GM19452 (cell line): Measurements from ENCODE around the gene SYNE1.
A peak's percentile ranks its signal among the peaks of the same experiment; 100 is the strongest.

ENCODE experiments used
- ATAC-seq: cut with Tn5 transposase; IDR thresholded peaks from one replicate; pipeline ENCODE4 v1.9.1; 2021; ENCODE audit not compliant: unreplicated experiment

SYNE1 gene

DNA sequence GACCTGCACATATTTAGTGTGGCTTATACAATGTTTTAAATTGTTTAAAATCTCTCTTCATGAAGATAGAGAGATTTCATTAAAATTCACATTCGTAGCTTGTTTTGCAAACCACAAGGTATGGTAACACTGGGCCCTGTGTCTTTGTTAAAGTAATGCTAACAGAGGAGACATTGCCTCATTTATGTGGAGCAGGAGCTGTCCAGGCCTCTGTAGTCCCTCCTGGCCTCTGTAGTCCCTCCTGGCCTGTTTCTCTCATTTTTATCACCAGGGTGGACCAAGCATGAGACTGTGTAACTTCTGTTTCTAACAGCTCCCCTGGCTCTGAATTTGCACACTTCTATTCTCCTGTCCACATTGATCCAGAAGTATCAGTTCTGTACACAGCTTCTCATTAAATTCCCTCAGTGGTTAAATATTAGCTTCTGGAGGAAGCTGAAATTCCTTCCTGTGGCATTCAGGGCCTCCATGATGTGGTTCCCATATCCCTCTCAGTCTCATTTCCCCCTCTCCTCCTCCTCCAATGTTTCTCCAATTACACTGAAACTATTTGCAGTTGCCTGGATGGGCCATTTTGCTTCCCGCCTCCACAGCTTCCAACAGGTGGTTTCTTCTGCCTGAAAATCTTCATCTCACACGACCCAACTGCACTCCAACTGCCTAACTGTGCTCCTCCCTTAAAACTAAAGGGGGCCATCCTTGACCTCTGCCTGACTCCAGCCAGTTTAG, 340.4 kb downstream of the SYNE1 start:
- ATAC-seq = no peak

DNA sequence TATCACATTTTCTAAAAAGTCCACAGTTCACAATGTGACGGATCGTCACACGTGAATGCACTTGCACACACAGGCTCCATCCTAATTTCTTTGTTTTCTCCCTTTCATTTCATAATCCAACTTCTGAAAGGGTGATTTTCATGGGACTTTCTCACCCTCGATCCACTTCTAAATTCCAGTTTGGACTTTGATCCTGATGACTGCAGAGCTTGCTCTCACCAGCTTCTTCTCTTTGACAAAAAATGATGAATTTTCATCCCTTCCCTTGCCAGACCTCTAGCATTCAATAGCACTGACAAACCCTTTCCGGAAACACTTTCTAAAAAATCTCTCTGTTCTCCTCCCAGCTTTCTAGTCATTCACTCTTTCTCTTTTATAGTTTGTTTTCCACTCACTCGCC, 341.2 kb downstream of the SYNE1 start:
- ATAC-seq = no peak

DNA sequence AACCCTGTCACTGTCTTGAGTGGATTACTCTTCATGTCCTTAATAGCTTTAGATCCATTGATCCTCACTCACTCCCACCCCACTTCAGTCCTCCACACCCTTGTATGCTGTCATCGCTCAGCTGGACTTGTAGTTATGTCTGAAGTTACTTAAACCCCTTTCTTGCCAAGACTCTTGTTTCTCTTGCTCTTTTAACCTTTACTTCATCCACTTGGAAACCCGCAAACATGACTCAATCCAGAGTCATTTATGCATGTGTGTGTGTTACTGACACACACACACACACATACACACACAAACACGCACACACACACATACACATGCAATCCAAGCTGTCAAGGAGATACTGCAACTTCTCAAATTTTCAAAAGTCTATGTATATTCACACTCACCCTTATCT, 341.8 kb downstream of the SYNE1 start:
- no peak for ATAC-seq

DNA sequence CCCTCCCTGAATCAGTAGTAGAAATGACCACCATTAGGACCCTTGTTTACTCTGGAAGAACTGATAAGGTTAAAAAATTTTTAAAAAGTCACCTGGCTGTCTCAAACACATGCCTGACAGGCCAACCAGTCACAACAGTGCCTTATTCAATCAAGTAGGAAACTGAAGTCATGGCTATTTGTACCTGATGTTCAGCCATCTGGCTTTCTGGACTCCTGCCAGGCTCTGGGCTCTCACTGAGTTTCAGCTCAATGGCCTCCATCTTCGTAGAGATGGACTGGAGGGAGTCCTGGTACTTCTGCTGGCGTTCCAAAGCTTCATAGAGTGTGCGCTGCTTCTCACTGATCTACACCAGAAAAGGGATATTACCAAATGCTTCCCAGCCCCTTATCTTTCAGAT, 343.8 kb downstream of the SYNE1 start:
- no peak for ATAC-seq

DNA sequence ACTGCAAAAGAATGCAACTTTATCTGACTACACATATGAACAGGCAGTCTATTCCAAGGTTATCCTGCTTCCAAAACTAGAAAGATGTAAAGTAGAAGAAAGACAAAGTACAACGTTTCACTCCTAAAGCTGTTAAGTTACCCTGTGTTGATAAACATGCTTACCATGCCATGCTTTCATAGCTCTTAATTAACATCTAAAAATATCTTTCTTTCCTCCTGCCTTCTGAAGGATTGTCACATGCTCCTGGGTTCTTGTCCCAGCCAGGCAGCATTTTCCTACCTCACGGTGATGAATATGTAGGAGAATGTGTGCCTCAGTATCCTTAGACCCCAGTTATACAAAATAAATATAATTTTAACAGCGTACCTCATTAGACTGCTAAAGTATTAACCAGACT, 344.6 kb downstream of the SYNE1 start:
- no peak for ATAC-seq

DNA sequence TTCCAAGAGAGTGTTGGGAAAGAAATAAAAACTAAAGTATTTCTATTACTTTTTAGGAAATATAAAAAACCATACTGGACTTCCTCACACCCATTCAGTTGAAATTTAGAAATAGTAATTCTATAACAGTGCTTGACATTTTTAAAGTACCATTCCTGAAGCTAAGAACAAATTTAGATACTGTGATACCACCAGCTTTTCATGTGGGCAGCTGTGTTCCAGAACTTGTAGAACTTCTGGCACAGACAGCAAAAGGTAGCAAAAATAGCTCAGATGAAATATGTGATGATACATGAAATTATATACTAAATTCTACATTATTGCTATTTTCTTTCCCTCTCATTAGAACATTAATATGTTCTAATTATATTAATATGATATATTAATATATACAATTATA, 346.5 kb downstream of the SYNE1 start:
- no peak for ATAC-seq

DNA sequence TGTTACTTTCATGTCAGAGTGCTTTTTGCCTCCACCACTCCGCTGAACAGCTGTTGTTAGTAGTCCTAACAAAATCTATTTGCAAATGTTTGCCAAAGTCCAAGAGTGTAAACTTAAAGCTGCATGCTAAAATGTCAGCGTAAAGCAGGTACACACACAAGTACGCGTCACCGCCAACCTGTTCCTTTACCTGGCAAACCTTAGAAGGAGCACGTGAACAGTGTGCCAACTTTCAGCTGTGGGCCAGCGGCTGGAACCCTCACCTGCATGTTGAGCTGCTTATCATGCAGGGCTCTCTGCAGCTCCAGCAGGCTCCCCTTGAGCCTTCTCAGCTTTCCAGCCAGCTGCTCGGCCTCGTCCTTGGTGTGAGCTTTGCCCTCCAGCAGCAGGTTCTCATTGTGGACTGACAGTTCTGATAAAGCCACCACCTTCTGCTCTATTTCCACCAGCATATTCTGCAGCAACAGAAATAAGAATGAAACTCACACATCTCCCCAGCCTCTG, 359.3 kb downstream of the SYNE1 start:
- ATAC-seq = no peak

DNA sequence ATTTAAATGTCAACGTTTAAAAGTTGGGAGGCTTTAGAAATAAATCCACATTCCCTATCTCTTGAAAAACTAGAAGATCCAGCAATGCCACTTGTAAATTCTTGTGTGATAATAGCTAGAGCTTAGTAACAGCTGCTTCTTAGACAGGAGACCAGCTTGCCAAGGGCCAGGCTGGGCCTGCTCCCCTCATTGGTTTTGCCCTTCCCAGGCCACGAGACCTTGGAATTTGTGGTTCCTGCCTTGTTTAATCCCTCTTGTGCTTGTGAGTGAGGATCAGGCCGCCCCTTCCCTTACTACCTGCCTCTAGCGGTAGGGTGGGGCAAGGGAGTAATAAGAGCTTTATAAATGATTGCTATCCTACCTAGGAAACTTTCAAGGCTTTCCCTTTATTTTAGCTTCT, 363.5 kb downstream of the SYNE1 start:
- ATAC-seq = no peak

DNA sequence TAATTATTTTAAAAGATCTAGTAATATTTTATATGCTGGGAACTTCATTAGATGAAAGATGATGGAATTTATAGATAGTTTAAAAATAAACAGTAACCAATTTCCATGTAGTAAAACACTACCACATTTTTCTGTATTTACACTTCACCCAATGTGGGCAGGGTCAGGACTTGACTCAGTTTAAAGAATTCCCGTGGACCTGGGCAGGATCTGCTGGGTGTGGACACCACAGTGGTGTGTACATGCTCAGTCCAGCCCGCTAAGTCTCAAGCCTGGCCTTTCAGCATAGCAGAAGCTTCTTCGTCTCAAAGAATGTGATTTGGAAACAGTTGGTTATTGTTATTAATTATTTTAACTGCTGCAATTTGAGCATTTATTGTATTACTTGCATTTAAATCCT, 364.2 kb downstream of the SYNE1 start:
- no peak for ATAC-seq

DNA sequence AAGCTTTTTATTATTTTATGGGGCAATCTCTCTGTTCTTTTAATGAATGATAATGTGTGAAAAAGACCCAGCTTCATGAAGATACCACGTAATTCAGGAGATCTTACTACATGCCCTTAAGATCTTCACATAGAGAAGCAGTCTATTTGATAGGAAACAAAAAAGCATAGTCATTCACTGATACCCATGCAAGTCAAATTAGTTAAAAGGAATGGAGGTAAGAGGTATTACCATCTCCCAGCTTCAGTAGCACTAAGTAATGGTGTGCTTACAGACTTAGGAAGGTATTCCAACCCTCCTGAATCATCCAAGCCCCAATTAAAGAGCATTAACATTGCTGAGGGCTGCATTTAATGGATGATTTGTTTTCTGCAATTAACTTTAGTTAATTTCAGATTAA, 364.7 kb downstream of the SYNE1 start:
- ATAC-seq = no peak

DNA sequence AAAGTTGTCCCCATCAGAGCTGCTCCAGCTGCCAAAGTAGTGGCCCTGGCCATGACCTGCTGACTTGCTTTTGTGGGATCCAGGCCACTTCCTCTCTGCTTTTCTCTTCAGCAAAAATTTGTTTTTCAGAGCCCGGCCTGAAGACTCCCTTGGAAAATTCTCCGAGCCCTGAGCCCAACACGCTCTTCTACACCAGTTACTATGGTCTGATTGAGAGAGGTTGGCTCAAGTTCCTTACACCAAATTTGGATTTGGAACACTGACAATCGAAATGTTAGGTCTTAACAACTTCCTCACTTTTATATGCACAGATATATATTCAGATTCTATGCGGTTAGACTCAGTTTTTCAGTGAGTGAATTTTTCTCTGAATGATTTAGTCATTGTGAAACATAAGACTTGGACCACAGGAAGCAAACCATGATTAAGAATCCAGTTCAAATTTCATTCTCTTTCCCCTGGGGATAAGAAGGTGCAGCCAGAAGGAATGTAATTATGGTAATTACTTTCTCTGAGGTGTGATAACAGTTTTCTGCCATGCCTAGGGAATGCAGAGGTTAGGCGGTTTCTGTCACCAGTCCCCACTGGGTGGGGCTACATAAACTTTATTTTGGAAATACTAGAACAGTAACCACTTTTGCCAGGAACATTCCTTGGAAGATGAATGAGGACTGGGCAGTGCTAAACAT, 365.2 kb downstream of the SYNE1 start:
- ATAC-seq = peak; percentile 73

DNA sequence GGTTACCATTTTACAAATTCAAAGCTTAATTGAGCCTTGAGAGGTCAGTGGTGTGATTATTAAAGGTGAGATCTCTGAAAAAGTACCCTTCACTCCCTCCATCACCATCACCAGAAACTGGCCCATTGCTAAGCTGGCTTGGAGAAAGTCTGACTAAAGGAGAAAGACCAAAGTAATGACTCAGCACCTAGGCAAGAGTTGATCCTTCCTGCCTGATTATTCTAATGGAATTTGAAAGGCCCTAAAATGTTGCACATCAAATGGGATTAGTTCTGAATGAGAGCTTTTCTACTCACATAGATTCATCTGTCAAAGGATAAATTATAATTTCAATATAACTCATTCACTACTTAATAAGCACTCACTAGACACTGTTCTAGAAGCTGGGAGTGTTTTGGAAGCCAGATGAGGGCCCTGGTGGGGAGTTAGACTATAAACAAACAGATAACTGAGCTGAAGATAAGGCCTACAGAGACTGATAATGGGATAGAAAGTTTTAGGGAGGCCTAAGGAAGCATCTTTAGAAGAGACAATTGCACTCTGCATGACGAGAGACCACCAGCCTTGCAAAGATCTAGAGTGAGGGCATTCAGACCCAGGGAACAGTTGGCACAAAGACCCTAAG, 366.7 kb downstream of the SYNE1 start:
- ATAC-seq = no peak

DNA sequence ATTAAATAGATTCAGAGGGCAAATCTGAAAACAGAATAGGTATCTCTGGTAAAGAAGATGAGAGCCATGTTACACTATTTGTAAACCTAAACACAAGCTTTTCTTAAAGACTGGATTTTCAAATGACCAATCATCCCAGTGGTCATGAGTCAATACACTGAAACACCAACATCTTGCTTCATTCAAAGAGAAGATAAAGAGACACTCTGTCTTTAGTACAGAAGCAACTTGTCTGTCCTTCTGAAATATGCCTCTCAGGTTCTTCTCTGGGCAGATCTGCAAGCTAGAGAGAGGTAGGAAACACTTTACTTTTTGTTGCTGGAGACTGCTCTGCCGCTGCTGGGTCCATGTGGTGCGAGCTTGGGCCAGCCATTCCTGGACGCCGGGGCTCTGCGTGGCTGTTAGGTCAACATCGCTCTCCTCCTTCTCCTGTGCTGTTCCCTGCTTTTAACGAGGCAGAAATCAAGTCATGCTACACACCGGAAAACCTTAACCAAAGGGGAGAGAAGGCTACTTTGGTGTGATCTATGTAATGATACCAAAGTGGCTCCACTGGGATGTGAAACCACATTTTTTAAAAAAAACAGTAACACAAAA, 368.2 kb downstream of the SYNE1 start:
- ATAC-seq = no peak

DNA sequence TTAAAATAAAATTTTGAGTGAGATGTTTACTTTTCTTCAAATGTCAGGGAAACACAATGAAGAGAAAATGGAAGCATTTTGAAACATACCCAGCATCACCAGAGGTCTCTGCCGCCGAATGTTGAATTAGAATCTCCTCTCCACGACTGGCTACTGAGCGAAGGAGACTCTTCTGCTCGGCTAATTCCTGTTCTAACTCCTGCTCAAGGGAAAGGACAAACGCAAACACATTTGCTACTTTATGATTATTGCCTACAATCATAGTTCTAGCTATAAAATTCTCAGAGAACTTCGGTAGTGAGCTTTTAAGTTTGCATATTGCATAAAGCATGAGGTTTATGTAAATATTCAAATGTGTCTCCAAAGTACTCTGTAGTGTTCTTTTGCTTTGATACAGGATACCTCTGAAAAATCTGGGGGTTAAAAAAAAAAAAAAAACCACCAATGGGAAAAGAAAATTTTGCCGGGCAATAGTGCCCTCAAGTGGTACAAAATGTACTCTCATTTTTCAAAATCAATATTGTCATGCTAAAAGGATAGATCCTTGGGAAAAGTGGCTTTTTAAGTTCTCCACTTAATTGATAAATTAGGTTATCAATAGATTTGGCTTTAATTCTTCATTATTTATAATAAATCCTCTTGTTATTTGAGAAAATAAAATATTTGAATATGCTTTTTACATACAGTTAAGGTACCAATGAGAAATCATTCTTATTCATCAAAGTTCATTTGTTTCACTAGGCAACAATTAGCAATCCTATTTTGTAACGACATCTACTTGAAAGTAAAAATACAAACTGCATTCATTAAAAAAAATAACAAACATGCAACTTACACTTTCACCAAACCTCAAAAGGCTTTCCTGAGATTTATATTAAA, 369.0 kb downstream of the SYNE1 start:
- ATAC-seq = no peak

DNA sequence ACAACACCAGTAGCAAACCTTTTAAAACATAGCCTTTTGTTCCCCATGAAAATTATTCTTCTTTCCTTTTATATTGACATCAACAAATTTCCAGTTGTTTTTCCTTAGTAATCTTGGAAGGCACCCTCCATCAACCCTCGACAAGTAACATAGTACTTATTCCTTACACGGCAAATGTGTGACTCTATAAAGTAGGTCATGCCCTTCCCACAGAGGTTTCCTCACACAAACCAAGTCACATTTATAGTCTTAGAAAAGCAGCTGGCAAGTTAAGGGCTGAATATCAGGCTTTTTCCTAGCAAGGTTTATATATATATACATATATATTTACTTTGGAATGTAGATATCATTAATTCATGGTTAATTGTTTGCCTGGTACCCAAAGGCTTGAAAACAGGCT, 371.5 kb downstream of the SYNE1 start:
- no peak for ATAC-seq

DNA sequence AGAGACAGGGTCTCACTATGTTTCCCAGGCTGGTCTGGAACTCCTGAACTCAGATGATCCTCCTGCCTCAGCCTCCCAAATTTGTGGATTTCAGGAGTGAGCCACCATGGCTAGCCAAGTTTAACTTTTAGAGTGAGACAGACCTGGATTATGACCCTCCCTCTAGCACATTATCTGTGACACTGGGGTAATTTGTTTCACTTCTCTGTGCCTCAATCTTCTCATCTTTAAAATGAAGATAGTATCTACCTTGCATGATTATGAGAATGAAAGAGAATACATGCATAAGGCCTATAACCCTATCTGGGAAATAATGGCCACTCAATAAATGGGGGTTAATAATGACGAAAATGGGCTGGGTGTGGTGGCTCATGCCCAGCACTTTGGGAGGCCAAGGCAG, 373.6 kb downstream of the SYNE1 start:
- no peak for ATAC-seq

DNA sequence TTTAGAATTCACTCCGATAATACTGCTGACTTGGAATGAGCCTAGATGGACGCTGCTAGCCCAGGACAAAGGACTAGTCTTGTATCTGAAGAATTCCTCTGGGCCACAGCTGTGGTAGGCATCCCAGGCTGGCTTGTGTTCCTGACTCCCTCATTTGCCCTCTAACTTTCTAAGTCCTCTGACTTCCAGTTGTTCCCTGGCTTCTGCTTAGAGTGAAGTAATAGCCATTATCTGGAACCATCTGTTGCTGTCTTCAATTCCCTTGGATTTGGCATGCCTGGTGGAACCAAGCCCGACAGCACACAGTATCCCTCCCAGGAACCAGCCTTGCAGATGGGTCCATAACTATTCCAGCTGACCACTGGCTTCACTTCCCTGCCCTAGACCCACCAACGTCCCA, 376.0 kb downstream of the SYNE1 start:
- no peak for ATAC-seq

DNA sequence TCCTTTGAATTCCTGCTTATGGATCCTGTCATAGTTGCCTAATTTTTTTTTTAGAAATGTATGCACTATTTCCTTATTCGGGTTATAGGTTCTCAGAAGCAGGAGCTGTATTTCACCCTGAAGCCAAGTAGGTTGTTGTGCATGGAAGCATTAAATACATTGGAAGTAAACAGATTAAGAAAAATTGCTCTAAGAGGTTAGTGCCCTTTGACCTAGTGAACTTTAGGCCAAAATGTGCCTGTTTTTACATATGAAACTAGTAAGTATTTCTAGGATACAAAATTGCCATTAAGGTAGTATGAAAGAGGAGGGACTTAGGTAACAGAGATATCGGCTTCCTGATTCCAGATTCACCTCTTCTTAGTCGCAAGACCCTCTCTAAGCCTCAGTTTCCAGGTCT, 377.9 kb downstream of the SYNE1 start:
- ATAC-seq = no peak

DNA sequence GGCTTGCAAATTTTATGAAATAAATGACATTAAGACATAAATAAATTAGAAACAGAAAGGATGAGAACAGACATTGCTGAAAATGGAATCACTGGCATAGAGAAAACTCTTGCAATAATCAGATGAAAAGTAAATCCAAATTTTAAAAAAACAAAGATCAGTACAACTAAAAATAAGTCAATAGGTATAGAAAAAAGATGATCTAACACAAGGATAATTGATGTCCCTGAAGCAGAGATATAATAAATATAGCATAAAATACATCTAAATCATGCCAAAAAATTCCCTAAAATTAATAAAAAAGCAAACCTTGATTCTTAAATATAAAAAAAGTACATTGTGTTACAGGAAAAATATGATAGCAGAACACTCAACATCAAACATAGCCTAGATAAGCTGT, 379.6 kb downstream of the SYNE1 start:
- ATAC-seq = no peak

DNA sequence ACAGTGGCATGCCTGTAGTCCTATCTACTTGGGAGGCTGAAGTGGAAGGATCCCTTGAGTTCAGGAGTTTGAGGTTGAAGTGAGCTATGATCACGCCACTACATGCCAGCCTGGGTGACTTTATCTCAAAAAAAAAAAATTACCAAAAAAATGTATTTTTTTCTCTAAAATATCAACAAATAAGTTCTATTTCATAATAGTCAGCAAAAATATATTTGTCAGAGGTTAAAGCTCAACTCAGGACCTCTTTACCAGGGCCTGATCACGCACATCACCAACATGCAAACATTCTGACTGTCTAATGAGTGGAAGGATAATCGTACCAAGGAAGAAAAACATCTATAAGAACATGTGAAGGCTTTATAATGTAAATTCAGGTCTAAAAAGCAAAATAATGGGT, 387.0 kb downstream of the SYNE1 start:
- ATAC-seq = no peak

DNA sequence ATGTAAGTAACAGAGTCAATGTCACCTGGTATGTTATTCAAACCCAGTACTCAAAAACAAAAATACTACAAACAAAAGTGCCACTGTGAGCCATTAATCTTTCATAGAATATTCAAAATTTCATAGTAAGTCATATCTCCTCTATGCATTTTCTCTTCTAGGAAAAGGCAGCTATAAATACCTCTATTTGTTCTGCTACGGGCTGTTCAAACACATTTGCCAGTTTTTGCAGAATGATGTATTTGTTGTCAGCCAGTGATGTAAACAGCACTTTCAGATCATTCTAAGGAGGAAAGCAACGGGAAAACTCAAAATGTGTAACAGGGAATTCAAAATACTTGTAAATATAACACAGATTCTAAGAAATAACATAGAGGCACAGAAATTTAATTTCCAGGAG, 388.2 kb downstream of the SYNE1 start:
- no peak for ATAC-seq
